Spleen (tissue), 11 donors: ENCODE measurements around the gene TARBP1. TPM values are rescaled to one million over a fixed set of nuclear protein-coding genes. Genes with fewer than 3 reads are reported as not detected.

ENCODE experiments used
- DNase-seq: peaks from one replicate; pipeline ENCODE4 v3.0.0-alpha.2; 2020
- H3K27ac ChIP-seq, 8 donors: fragments of 200-600 bp; sonication (generic) in 7 of 8; 1 replicate in 4 of 8; 2 replicates in 4 of 8; pipeline versions ENCODE4 v1.5.0 to v1.8.0; 2016 to 2021; ENCODE audit warnings: inconsistent platforms in 4 of 8, mild to moderate bottlenecking in 4 of 8, moderate library complexity in 1 of 8
- H3K27me3 ChIP-seq, 7 donors: fragments of 200-600 bp; sonication (generic) in 6 of 7; replicated peaks in 1 of 7; 1 replicate in 4 of 7; 2 replicates in 3 of 7; pipeline versions ENCODE4 v1.5.0 to v1.8.0; 2016 to 2021; ENCODE audit warnings: inconsistent platforms in 3 of 7, mild to moderate bottlenecking in 1 of 7
- H3K36me3 ChIP-seq, 6 donors: fragments of 200-600 bp; sonication (generic) in 5 of 6; 1 replicate in 4 of 6; 2 replicates in 2 of 6; pipeline versions ENCODE4 v1.5.0 to v1.8.0; 2016 to 2021; ENCODE audit warnings: inconsistent platforms in 2 of 6
- H3K4me1 ChIP-seq, 6 donors: fragments of 200-600 bp; sonication (generic) in 5 of 6; 1 replicate in 3 of 6; 2 replicates in 3 of 6; pipeline versions ENCODE4 v1.5.0 to v1.8.0; 2016 to 2021; ENCODE audit warnings: inconsistent platforms in 3 of 6
- H3K4me3 ChIP-seq, 8 donors: fragments of 200-600 bp; sonication (generic) in 7 of 8; 1 replicate in 4 of 8; 2 replicates in 4 of 8; pipeline versions ENCODE4 v1.5.0 to v1.8.0; 2016 to 2021; ENCODE audit warnings: inconsistent platforms in 4 of 8, mild to moderate bottlenecking in 4 of 8, moderate library complexity in 2 of 8
- H3K9me3 ChIP-seq, 8 donors: fragments of 200-600 bp; sonication (generic) in 7 of 8; 1 replicate in 4 of 8; 2 replicates in 4 of 8; pipeline versions ENCODE4 v1.5.0 to v1.8.0; 2016 to 2021; ENCODE audit warnings: inconsistent platforms in 4 of 8
- CTCF ChIP-seq, 11 experiments: fragments of 200-600 bp in 7 of 11; fragments of 450-650 bp in 4 of 11; sonication (generic) in 4 of 11; IDR thresholded peaks in 8 of 11; conservative IDR thresholded peaks in 3 of 11; 1 replicate in 7 of 11; 2 replicates in 4 of 11; pipeline versions ENCODE4 v1.4.0 to v1.8.0; 2016 to 2021; ENCODE audit warnings: antibody characterized with exemption in 11 of 11, inconsistent platforms in 4 of 11, mild to moderate bottlenecking in 1 of 11
- POLR2A ChIP-seq, 3 donors: fragments of 450-650 bp; IDR thresholded peaks; one replicate each; pipeline ENCODE4 v1.5.1; 2017; ENCODE audit warnings: antibody characterized with exemption in 3 of 3, mild to moderate bottlenecking in 1 of 3
- POLR2AphosphoS5 ChIP-seq, 3 donors: sonication (generic); formaldehyde crosslinking; IDR thresholded peaks; one replicate each; pipeline ENCODE4 v1.5.1; 2017; ENCODE audit warnings: antibody characterized with exemption in 3 of 3
- WGBS, 5 donors: extraction: QIAGEN DNeasy Blood & Tissue Kit in 3 of 5; methylation state at CpG; one replicate each; pipeline versions ENCODE4 v1.1.5 to v1.1.7; 2013 to 2018; 5-methylcytosine and 5-hydroxymethylcytosine counted together
- intact Hi-C: fragments of 100-400 bp; cut with DNase I; formaldehyde crosslinking; loops from one replicate; pipeline ENCODE4 v1.15.0; 2023; ENCODE audit warnings: low total_unique reads
- polyA plus RNA-seq, 3 donors: library from polyadenylated mRNA; stranded (reverse); fragments of 200-250 nt; gene quantifications; one replicate each; pipeline ENCODE4 v1.2.1, GENCODE V29; 2013
- total RNA-seq, 7 donors: library from RNA; depleted of rRNA in 3 of 7; stranded (reverse); fragments of >200 nt in 3 of 7; fragmentation: NEBNext Ultra II Directional in 4 of 7; extraction: Animal tissue kit (Norgen Biotek cat#: 25700) in 4 of 7; gene quantifications; one replicate each; pipeline versions ENCODE4 v1.1.0 to v1.2.1, GENCODE V29; 2016 to 2021
- donor health status: healthy with polysubstance abuse.
- donor health status: DM: no; HTN: no; CAD: no; lungs with moderate emphysema.
- donor health status: DM: no; HTN: no; CAD: no.
- donor health status: Bipolar disorder and iron deficiency.
- donor health status: healthy.
- donor health status: DM: no; HTN: no; CAD: no.
- donor health status: DM: yes; HTN: yes; CAD: no.

The TARBP1 gene
- total and polyA plus RNA-seq, 10 donors = 27.1 to 99.7 (median 40.3) TPM

GRCh38 chr1:234398849-234399381, 80.1 kb downstream of the TARBP1 start:
- intact Hi-C loops = no loop called here
- peaks cover 0 to 17% (median 2%) of the 10 kb centered on the region in 6 donors for H3K36me3 ChIP-seq
- H3K27ac ChIP-seq = peak overlapping the region; percentile 13 to 83 (median 68)
- no peaks in the 10 kb centered on the region for H3K9me3 ChIP-seq
- no peak for TF ChIP-seq CTCF (IDR thresholded peaks at IDR 0.05 in 8 of 11, conservative IDR thresholded peaks at IDR 0.05 in 3 of 11)
- TF ChIP-seq POLR2A (IDR thresholded peaks at IDR 0.05) = no peak
- TF ChIP-seq POLR2AphosphoS5 (IDR thresholded peaks at IDR 0.05) = no peak
- peak overlapping the region in 3 of 8 donors; percentile 6 to 57 (median 12) for H3K4me3 ChIP-seq
- WGBS, 5 donors = 25 to 42% (median 35%) methylated on average over 8 of the region's 8 CpGs
- H3K4me1 ChIP-seq = peaks cover 7 to 55% (median 19%) of the 10 kb centered on the region in 6 donors
- DNase-seq = no peak
- H3K27me3 ChIP-seq = no peaks in the 10 kb centered on the region

- Histone ChIP-seq H3K4me3 (no peak overlapping the region), H3K27ac (peak overlapping the region in 1 of 8 donors; percentile 69), H3K27me3 (no peaks in the 10 kb centered on the region), H3K36me3 (peaks cover 0 to 29% (median 10%) of the 10 kb centered on the region in 6 donors), H3K9me3 (no peaks in the 10 kb centered on the region), H3K4me1 (peaks cover 7 to 55% (median 19%) of the 10 kb centered on the region in 6 donors)
- DNase-seq = no peak
- WGBS, 5 donors = 63 to 78% (median 66%) methylated on average over 3 to 4 of the region's 5 CpGs
- intact Hi-C loops = no loop called here
- TF ChIP-seq CTCF (IDR thresholded peaks at IDR 0.05 in 8 of 11, conservative IDR thresholded peaks at IDR 0.05 in 3 of 11) (no peak), POLR2A (IDR thresholded peaks at IDR 0.05) (no peak), POLR2AphosphoS5 (IDR thresholded peaks at IDR 0.05) (no peak)
These were observed 81.2 kb downstream of the TARBP1 start for GRCh38 chr1:234397732-234398131.

GRCh38 chr1:234396871-234397270, 82.1 kb downstream of the TARBP1 start:
- Histone ChIP-seq H3K36me3 (peaks cover 0 to 38% (median 19%) of the 10 kb centered on the region in 6 donors), H3K9me3 (no peaks in the 10 kb centered on the region), H3K4me1 (peaks cover 7 to 50% (median 19%) of the 10 kb centered on the region in 6 donors), H3K4me3 (no peak overlapping the region), H3K27me3 (no peaks in the 10 kb centered on the region), H3K27ac (peak overlapping the region in 2 of 8 donors; percentile 31 to 46)
- intact Hi-C loops = no loop called here
- TF ChIP-seq CTCF (IDR thresholded peaks at IDR 0.05 in 8 of 11, conservative IDR thresholded peaks at IDR 0.05 in 3 of 11) = no peak
- no peak for TF ChIP-seq POLR2A (IDR thresholded peaks at IDR 0.05)
- no peak for TF ChIP-seq POLR2AphosphoS5 (IDR thresholded peaks at IDR 0.05)
- DNase-seq = no peak
- 77 to 86% (median 78%) methylated on average over 6 of the region's 6 CpGs for WGBS, 5 donors

- no peaks in the 10 kb centered on the region for H3K9me3 ChIP-seq
- TF ChIP-seq CTCF (IDR thresholded peaks at IDR 0.05 in 8 of 11, conservative IDR thresholded peaks at IDR 0.05 in 3 of 11) = no peak
- TF ChIP-seq POLR2A (IDR thresholded peaks at IDR 0.05) = no peak
- TF ChIP-seq POLR2AphosphoS5 (IDR thresholded peaks at IDR 0.05) = no peak
- no peaks in the 10 kb centered on the region for H3K27me3 ChIP-seq
- H3K36me3 ChIP-seq = peaks cover 0 to 45% (median 26%) of the 10 kb centered on the region in 6 donors
- intact Hi-C loops = no loop called here
- H3K27ac ChIP-seq = peak overlapping the region in 2 of 8 donors; percentile 31 to 46
- peaks cover 6 to 42% (median 14%) of the 10 kb centered on the region in 6 donors for H3K4me1 ChIP-seq
- no peak for DNase-seq
- 88 to 94% (median 93%) methylated on average over 8 of the region's 8 CpGs for WGBS, 5 donors
- H3K4me3 ChIP-seq = no peak overlapping the region
These were observed 82.9 kb downstream of the TARBP1 start for GRCh38 chr1:234396092-234396491.
